ENCODE measurements around the gene SKOR2.
A peak's percentile ranks its signal among the peaks of the same experiment; 100 is the strongest.
"Not testable (repeated sequence)": the region's sequence is repeated elsewhere in the genome, so short reads cannot be mapped to it uniquely, and the experiment has no call there.

The SKOR2 gene

GRCh38 chr18:47187721-47188120 is 63.7 kb downstream of the SKOR2 start:
- no peak for DNase-seq

- DNase-seq = peak; percentile 87
Measured at GRCh38 chr18:47184419-47185050, 66.9 kb downstream of the SKOR2 start.

GRCh38 chr18:47182156-47182555 is 69.3 kb downstream of the SKOR2 start:
- DNase-seq = not testable (repeated sequence)

DNA sequence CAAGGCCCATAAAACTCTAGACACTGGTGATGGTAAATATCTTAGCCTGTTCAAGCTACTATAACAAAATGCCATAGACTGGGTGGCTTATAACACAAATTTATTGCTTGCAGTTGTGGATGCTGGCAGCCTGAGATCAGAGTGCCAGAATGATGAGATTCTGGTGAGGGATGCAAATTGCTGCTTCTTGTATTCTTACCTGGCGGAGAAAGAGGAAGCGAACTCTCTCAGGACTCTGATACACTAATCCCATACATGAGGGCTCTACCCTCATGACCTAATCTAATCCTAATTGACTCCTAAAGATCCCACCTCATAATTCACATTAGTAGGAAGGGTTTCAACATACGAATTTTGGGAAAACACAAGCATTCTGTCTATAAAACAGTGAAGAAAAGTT is 70.7 kb downstream of the SKOR2 start:
- DNase-seq = no peak

DNA sequence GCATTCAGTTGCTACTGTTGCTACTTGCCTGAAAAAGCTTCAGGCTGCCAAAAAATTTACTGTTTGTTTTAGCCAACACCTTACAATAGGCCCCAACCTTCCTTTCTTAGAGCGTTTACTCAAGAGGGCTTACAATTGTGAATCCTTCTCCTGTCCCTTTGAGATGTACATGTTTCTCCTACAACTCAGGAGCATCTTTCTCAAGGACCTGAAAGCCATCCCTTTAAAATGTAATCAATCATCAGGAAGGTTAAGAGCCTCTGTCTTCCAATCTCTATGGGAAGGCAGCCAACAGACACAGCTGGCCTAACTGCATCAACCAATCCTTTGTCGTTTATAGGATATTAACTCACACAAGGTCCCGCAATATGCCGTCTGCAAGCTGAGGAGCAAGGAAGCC is 71.9 kb downstream of the SKOR2 start:
- DNase-seq = no peak

DNA sequence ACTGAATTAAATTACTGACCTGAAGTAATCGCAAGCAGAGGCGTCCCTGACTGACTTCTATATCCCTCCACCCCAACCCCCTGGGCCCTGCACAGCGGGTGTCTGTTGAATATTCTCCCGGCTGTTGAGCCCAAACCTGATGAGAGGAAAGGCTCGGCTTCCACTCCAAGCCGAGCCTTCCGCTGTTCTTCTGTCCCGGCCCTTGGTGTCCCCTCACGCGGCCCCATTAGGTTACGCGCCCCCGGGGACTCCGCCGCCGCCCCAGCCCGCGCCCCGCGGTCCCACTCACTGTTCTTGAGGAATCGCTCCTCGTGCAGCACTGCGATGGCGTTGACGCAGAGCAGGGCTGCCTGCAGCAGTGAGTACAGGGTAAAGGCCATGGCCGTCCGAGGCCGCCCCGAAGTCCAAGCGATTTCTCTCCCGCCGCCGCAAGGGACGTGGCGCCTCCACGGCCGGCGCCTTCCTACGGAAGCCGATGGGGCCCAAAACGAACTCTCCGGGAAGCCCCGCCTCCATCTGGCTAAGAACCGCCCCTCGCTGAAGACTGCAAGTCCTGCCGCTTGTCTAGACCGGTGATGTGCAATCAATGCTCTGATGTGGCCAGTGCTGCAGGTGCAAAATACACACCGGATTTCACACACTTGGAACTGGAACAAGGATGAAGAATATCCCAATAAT is 75.4 kb downstream of the SKOR2 start, which contains the start of gene IER3IP1:
Gene IER3IP1 (minus strand): TSS at position 467 of the 678 bp plus-strand sequence. CDS start 87 bp downstream, at position 380.
- peak; percentile 94 for DNase-seq

DNA sequence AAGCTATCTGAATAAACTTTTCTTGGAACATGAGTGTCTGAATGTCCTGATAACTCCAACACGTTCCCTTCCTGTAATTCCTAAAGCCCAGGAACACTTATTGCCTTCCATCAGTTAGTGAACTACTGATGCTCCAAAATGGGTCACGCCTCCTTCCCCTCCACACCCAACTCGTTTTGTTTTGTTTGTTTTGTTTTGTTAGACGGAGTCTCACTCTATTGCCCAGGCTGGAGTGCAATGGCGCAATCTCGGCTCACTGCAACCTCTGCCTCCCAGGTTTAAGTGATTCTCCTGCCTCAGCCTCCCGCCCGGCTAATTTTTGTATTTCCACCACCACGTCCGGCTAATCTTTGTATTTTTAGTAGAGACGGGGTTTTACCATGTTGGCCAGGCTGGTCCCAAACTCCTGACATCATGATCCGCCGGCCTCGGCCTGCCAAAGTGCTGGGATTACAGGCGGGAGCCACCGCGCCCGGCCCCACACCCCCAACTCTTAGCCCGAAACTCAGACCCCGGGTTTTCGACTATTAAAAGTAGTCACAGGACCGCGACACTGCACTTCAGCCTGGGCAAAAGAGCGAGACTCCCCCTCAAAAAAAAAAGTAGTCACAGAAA is 76.1 kb downstream of the SKOR2 start:
- no peak for DNase-seq

DNA sequence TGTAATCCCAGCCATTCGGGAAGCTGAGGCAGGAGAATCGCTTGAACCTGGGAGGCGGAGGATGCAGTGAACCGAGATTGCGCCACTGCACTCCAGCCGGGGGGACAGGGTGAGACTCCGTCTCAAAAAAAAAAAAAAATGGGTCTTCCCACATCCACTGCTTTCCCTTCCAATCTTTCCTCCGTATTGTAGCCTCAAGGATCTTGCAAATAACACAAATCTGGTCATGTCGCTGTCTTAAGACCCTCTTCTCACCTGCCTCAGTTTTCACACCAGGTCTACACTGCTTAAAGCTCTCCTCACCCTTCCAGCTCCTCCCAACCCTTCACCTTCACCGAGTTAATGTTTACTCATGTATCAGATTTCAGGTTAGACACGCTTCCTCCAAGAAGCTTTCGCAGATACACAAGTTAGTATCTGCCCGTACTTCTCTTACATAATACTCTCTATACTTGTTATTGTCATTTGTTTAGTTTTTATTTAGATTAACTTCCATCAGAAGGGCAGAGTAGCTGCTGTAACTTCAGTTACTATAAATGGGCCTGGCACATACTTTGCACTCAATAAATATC is 76.8 kb downstream of the SKOR2 start:
- DNase-seq = no peak

DNA sequence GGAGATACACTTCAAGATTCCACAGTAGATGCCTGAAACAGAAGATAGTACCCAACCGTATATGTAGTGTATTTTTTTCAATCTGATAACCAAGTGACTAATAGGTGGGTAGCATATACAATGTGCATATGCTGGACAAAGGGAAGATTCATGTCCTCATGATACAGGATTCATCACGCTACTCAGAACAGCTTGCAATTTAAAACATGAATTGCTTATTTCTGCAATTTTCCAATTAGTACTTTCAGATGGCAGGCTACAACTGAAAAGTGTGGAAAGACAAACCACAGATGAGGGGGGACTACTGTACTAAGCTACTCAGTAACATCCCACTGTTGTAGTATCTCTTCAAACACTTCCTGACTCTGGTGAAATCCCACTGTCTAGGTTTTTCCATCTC is 79.0 kb downstream of the SKOR2 start:
- DNase-seq = no peak

- DNase-seq = peak; percentile 23
Measured at GRCh38 chr18:47168913-47169312, 82.5 kb downstream of the SKOR2 start.

DNA sequence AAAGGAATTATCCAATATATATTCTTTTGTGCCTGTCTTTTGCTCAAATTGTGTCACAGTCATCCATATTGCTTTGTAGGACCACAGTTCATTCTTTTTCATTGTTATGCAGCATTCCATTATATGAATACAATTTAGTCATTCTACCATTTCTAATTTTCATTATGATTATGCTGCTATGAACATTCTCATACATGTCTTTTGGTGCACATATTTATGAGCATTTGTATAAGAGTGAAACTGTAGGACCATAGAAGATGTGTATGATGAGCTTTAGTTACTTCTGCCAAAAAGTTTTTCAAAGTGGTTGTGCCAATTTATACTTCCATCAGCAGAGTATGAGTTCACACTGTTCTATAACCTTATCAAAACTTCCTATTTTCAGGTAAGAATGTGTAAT is 83.0 kb downstream of the SKOR2 start:
- no peak for DNase-seq

GRCh38 chr18:47166294-47166693 is 85.2 kb downstream of the SKOR2 start:
- no peak for DNase-seq

DNA sequence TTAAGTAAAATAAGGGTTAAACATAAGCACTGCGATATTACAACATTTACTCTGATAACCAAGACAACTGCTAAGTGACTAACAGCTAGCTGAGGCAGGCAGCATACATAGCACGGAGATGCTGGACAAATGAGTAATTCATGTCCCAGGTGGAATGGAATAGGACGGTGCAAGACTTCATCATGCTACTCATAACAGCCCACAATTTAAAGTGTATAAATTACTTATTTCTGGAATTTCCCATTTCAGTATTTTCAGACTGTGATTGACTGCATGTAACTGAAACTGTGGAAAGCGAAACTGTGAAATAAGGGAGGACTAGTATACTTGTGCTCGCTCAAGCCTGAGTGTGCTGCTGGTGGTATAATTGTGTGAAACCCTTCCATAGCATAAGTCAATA is 88.2 kb downstream of the SKOR2 start:
- DNase-seq = no peak

DNA sequence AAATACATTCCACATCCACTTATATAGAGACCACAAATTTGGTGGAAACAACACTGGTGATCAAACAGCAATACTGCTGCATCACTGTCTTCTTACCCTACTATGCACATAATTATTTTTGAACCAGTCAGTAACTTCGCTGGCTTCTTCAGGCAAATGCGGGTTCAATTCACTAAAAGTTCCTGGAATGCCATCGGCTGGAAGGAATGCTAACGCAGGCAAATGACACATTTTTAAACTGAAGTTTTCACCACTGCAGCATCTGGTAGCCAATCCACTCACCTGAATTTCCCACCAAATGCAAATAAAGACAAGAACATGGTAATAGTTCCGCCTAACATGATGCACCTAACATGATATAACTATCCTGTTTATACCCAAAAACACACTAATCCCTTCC is 91.2 kb downstream of the SKOR2 start:
- no peak for DNase-seq

DNA sequence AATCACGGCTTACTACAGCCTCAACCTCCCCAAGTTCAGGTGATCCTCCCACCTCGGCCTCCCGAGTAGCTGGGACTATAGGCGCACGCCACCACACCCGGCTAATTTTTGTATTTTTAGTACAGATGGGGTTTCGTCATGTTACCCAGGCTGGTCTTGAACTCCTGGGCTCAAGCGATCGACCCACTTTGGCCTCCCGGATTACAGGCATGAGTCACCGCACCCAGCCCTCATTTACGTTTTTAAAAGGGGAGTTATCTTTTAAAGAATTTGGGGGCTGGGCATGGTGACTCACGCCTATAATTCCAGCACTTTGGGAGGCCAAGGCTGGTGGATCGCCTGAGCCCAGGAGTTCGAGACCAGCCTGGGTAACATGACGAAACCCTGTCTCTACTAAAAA is 93.1 kb downstream of the SKOR2 start:
- DNase-seq = not testable (repeated sequence)
